OCI-LY3 (cell line): Measurements from ENCODE around the gene VENTX.

ENCODE experiments used
- CTCF ChIP-seq: fragments of 200-600, 300-600 bp; sonication (generic); IDR thresholded peaks from 2 replicates; pipeline ENCODE4 v1.5.1; 2014; ENCODE audit warnings: antibody characterized with exemption, low read length, low read depth
- EZH2phosphoT487 ChIP-seq: fragments of 200-600 bp; shearing (Covaris generic); IDR thresholded peaks from 2 replicates; pipeline ENCODE4 v1.6.1; 2018; ENCODE audit warnings: antibody characterized with exemption, mixed run types, low read depth

- TF ChIP-seq CTCF: no peak
- TF ChIP-seq EZH2phosphoT487: no peak
Measured at GRCh38 chr10:133258066-133258817, 20.6 kb downstream of the VENTX start.
